HL-60 (cell line): ENCODE measurements around the gene PUS7.
"Not testable (repeated sequence)": the region's sequence is repeated elsewhere in the genome, so short reads cannot be mapped to it uniquely, and the experiment has no call there.

Experiments used
- POLR2AphosphoS5 ChIP-seq: IDR thresholded peaks from 2 replicates; pipeline ENCODE4 v1.6.1; 2012; ENCODE audit warnings: low read depth
- TF ChIP-seq, protein P1 (sequence below): IDR thresholded peaks from one replicate; pipeline ENCODE4 v1.5.1; 2011; ENCODE audit warnings: low read length, control low read depth, inconsistent platforms; ENCODE audit not compliant: insufficient read depth
- TF ChIP-seq, protein P2 (sequence below): IDR thresholded peaks from 2 replicates; pipeline ENCODE4 v1.6.1; 2012; ENCODE audit warnings: low read depth; ENCODE audit not compliant: insufficient replicate concordance

DNA sequence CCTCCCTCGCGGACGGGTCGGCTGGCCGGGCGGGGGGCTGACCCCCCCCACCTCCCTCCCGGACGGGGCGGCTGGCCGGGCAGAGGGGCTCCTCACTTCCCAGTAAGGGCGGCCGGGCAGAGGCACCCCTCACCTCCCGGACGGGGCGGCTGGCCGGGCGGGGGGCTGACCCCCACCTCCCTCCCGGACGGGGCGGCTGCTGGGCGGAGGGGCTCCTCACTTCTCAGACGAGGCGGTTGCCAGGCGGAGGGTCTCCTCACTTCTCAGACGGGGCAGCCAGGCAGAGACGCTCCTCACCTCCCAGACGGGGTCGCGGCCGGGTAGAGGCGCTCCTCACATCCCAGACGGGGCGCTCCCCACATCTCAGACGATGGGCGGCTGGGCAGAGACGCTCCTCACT is 111.3 kb downstream of the PUS7 start:
- TF ChIP-seq, protein P1, sequence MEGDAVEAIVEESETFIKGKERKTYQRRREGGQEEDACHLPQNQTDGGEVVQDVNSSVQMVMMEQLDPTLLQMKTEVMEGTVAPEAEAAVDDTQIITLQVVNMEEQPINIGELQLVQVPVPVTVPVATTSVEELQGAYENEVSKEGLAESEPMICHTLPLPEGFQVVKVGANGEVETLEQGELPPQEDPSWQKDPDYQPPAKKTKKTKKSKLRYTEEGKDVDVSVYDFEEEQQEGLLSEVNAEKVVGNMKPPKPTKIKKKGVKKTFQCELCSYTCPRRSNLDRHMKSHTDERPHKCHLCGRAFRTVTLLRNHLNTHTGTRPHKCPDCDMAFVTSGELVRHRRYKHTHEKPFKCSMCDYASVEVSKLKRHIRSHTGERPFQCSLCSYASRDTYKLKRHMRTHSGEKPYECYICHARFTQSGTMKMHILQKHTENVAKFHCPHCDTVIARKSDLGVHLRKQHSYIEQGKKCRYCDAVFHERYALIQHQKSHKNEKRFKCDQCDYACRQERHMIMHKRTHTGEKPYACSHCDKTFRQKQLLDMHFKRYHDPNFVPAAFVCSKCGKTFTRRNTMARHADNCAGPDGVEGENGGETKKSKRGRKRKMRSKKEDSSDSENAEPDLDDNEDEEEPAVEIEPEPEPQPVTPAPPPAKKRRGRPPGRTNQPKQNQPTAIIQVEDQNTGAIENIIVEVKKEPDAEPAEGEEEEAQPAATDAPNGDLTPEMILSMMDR: not testable (repeated sequence)
- not testable (repeated sequence) for TF ChIP-seq POLR2AphosphoS5
- TF ChIP-seq, protein P2, sequence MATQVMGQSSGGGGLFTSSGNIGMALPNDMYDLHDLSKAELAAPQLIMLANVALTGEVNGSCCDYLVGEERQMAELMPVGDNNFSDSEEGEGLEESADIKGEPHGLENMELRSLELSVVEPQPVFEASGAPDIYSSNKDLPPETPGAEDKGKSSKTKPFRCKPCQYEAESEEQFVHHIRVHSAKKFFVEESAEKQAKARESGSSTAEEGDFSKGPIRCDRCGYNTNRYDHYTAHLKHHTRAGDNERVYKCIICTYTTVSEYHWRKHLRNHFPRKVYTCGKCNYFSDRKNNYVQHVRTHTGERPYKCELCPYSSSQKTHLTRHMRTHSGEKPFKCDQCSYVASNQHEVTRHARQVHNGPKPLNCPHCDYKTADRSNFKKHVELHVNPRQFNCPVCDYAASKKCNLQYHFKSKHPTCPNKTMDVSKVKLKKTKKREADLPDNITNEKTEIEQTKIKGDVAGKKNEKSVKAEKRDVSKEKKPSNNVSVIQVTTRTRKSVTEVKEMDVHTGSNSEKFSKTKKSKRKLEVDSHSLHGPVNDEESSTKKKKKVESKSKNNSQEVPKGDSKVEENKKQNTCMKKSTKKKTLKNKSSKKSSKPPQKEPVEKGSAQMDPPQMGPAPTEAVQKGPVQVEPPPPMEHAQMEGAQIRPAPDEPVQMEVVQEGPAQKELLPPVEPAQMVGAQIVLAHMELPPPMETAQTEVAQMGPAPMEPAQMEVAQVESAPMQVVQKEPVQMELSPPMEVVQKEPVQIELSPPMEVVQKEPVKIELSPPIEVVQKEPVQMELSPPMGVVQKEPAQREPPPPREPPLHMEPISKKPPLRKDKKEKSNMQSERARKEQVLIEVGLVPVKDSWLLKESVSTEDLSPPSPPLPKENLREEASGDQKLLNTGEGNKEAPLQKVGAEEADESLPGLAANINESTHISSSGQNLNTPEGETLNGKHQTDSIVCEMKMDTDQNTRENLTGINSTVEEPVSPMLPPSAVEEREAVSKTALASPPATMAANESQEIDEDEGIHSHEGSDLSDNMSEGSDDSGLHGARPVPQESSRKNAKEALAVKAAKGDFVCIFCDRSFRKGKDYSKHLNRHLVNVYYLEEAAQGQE: not testable (repeated sequence)
